GM18870 (cell line): ENCODE results near the gene RAPH1.

Experiments used
- ATAC-seq: cut with Tn5 transposase; IDR thresholded peaks from one replicate; pipeline ENCODE4 v1.9.1; 2021; ENCODE audit warnings: moderate library complexity; ENCODE audit not compliant: unreplicated experiment

The RAPH1 gene

GRCh38 chr2:203535078-203535783, at the start of gene RAPH1:
RAPH1 (minus strand) TSS chr2:203535301; CDS start chr2:203495353, 39,948 bp downstream.
- ATAC-seq: no peak

- ATAC-seq: no peak
Observed at GRCh38 chr2:203584784-203585183, 49.7 kb upstream of the RAPH1 start.

- ATAC-seq: peak; percentile 39
Observed at GRCh38 chr2:203583701-203584100, 48.6 kb upstream of the RAPH1 start.

GRCh38 chr2:203583084-203583695, 48.1 kb upstream of the RAPH1 start:
- ATAC-seq: no peak

GRCh38 chr2:203582468-203582867, 47.4 kb upstream of the RAPH1 start:
- no peak for ATAC-seq

GRCh38 chr2:203580844-203581243, 45.7 kb upstream of the RAPH1 start:
- no peak for ATAC-seq

- ATAC-seq: no peak
Observed at GRCh38 chr2:203579730-203580129, 44.6 kb upstream of the RAPH1 start.

- ATAC-seq: peak; percentile 95
Observed at GRCh38 chr2:203578759-203579643, 43.9 kb upstream of the RAPH1 start.

GRCh38 chr2:203574824-203575223, 39.7 kb upstream of the RAPH1 start:
- no peak for ATAC-seq

- no peak for ATAC-seq
Observed at GRCh38 chr2:203572316-203572715, 37.2 kb upstream of the RAPH1 start.

GRCh38 chr2:203569677-203570316, 34.7 kb upstream of the RAPH1 start:
- ATAC-seq: no peak

GRCh38 chr2:203567691-203568090, 32.6 kb upstream of the RAPH1 start:
- ATAC-seq: no peak

GRCh38 chr2:203566161-203566560, 31.1 kb upstream of the RAPH1 start:
- ATAC-seq: no peak

- no peak for ATAC-seq
Observed at GRCh38 chr2:203565076-203565475, 30.0 kb upstream of the RAPH1 start.

- no peak for ATAC-seq
Observed at GRCh38 chr2:203562268-203562667, 27.2 kb upstream of the RAPH1 start.

GRCh38 chr2:203559641-203560040, 24.5 kb upstream of the RAPH1 start:
- ATAC-seq: no peak

- no peak for ATAC-seq
Observed at GRCh38 chr2:203553784-203554183, 18.7 kb upstream of the RAPH1 start.

- no peak for ATAC-seq
Observed at GRCh38 chr2:203551778-203552177, 16.7 kb upstream of the RAPH1 start.

GRCh38 chr2:203550266-203550665, 15.2 kb upstream of the RAPH1 start:
- ATAC-seq: no peak

- ATAC-seq: no peak
Observed at GRCh38 chr2:203549406-203549805, 14.3 kb upstream of the RAPH1 start.

- no peak for ATAC-seq
Observed at GRCh38 chr2:203548887-203549286, 13.8 kb upstream of the RAPH1 start.
